Measurements from ENCODE around the gene KIAA0232.

DNA sequence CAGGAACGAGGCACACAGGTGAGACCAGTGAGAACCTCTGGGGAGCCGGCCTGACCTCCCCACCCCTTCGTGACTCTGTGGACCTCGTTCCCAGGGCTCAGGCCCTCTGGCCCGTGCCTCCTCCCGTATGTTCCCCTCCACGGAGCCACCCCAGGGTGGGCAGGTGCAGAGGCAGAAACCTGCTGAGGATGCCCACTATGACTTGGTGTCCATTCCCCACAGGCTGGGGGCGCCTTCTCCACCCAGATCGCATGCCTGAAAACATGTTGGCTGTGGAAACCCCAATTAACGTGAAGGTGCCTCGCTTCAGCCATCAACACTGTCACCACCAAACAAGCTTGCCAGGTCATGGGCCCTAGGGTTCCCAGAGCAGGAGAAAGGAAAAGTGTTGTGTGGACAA is 39.5 kb upstream of the KIAA0232 start:
- TF ChIP-seq POLR2A (IDR thresholded peaks at IDR 0.05; ENCODE audit: low read depth, low read length) (no peak), POLR2AphosphoS5 (IDR thresholded peaks at IDR 0.05; ENCODE audit: low read depth, low read length) (no peak), PAX5 (IDR thresholded peaks at IDR 0.05; ENCODE audit: insufficient read depth, low read length, severe bottlenecking) (no peak), TAF1 (IDR thresholded peaks at IDR 0.05; ENCODE audit: low read depth, low read length) (no peak), SPI1 (IDR thresholded peaks at IDR 0.05; ENCODE audit: low read depth, low read length) (no peak), POU2F2 (IDR thresholded peaks at IDR 0.05; ENCODE audit: low read depth, low read length) (no peak)

Measured in GM12891 (cell line).